Endothelial cell of umbilical vein (primary cell): ENCODE data around the gene CHRM3. TPM values are rescaled to one million over a fixed set of nuclear protein-coding genes. Genes with fewer than 3 reads are reported as not detected.

Experiments
- BruUV-seq: library from RNA; stranded (reverse); fragments of 400-500 nt; replicated peaks from 2 replicates; lab custom pipeline; 2021; lab: Mats Ljungman, UMichigan
- CTCF ChIA-PET: fragments of 300-600, 350-600 bp; sonication (Branson Sonifier 250); formaldehyde crosslinking; loops from one replicate; lab custom pipeline; 2021; ENCODE audit warnings: antibody characterized with exemption, inconsistent platforms; lab: Charles Lee
- POLR2A ChIA-PET: fragments of 300-600, 350-600 bp; sonication (Branson Sonifier 250); formaldehyde crosslinking; loops from one replicate; lab custom pipeline; 2021; ENCODE audit warnings: antibody characterized with exemption, inconsistent platforms; lab: Charles Lee
- DNase-seq: peaks from one replicate; pipeline ENCODE4 v3.0.0-alpha.2; 2011; ENCODE audit warnings: low read depth, low spot score
- FAIRE-seq: peaks from 2 replicates; lab custom pipeline; 2011; peaks lifted over from hg19 to GRCh38; lab: Jason Lieb, UNC
- H2AFZ ChIP-seq: 2 replicates; pipeline ENCODE4 v1.6.0; 2012; ENCODE audit warnings: low read depth, low read length, control low read depth, inconsistent platforms
- H3K27ac ChIP-seq: 2 replicates; pipeline ENCODE4 v1.5.1; 2011; ENCODE audit warnings: low read depth, mild to moderate bottlenecking, control low read depth, low read length, moderate library complexity; ENCODE audit not compliant: insufficient read depth
- H3K27me3 ChIP-seq, 2 experiments: 2 replicates each; pipeline versions ENCODE4 v1.6.0 to v1.6.1; 2011; ENCODE audit warnings: low read length in 2 of 2, mixed read lengths in 1 of 2; ENCODE audit not compliant: control insufficient read depth in 2 of 2, insufficient read depth in 2 of 2
- H3K36me3 ChIP-seq, 2 experiments: 2 replicates in 1 of 2; 3 replicates in 1 of 2; pipeline ENCODE4 v1.5.1; 2011; ENCODE audit warnings: low read length in 2 of 2, mild to moderate bottlenecking in 1 of 2, moderate library complexity in 1 of 2; ENCODE audit not compliant: control insufficient read depth in 2 of 2, insufficient read depth in 2 of 2; ENCODE audit errors: extremely low read depth in 1 of 2
- H3K4me1 ChIP-seq: 3 replicates; pipeline ENCODE4 v1.5.1; 2011; ENCODE audit warnings: mild to moderate bottlenecking, low read length; ENCODE audit not compliant: control insufficient read depth, insufficient read depth; ENCODE audit errors: extremely low read depth
- H3K4me2 ChIP-seq: 2 replicates; pipeline ENCODE4 v1.6.1; 2011; ENCODE audit warnings: low read length, control low read depth, mixed read lengths; ENCODE audit not compliant: insufficient read depth
- H3K4me3 ChIP-seq, 3 experiments: fragments of 200-600 bp in 1 of 3; sonication (generic), shearing (Covaris generic) in 1 of 3; replicated peaks in 1 of 3; 2 replicates each; pipeline ENCODE4 v1.5.1; 2011 to 2016; ENCODE audit warnings: control low read depth in 3 of 3, low read length in 3 of 3, mild to moderate bottlenecking in 2 of 3, inconsistent platforms in 1 of 3, low read depth in 1 of 3, moderate library complexity in 1 of 3; ENCODE audit not compliant: insufficient read depth in 1 of 3
- H3K79me2 ChIP-seq: 2 replicates; pipeline ENCODE4 v1.6.0; 2012; ENCODE audit warnings: low read length, inconsistent platforms; ENCODE audit not compliant: control insufficient read depth, insufficient read depth
- H3K9ac ChIP-seq: replicated peaks from 2 replicates; pipeline ENCODE3; 2011; ENCODE audit warnings: low read length, control low read depth; ENCODE audit not compliant: insufficient read depth; ENCODE audit errors: extremely low read depth
- H3K9me1 ChIP-seq: replicated peaks from 3 replicates; pipeline ENCODE4 v1.6.0; 2011; ENCODE audit warnings: mild to moderate bottlenecking, low read length; ENCODE audit not compliant: control insufficient read depth, insufficient read depth; ENCODE audit errors: extremely low read depth
- H3K9me3 ChIP-seq: replicated peaks from 2 replicates; pipeline ENCODE4 v1.5.1; 2012; ENCODE audit warnings: low read length, inconsistent platforms; ENCODE audit not compliant: control insufficient read depth, insufficient read depth
- H4K20me1 ChIP-seq: replicated peaks from 2 replicates; pipeline ENCODE3; 2011; ENCODE audit warnings: mild to moderate bottlenecking, low read length; ENCODE audit not compliant: control insufficient read depth, insufficient read depth; ENCODE audit errors: extremely low read depth
- EZH2 ChIP-seq: IDR thresholded peaks from 2 replicates; pipeline ENCODE4 v1.6.1; 2012; ENCODE audit warnings: borderline replicate concordance, low read depth, mild to moderate bottlenecking, moderate library complexity, low read length, inconsistent platforms; ENCODE audit not compliant: severe bottlenecking
- FOS ChIP-seq: IDR thresholded peaks from 2 replicates; pipeline ENCODE4 v1.6.1; 2011; ENCODE audit warnings: mild to moderate bottlenecking, low read length, moderate library complexity, borderline replicate concordance; ENCODE audit not compliant: insufficient read depth
- GATA2 ChIP-seq: IDR thresholded peaks from 2 replicates; pipeline ENCODE4 v1.7.0; 2011; ENCODE audit warnings: low read depth, mild to moderate bottlenecking, moderate library complexity, mixed read lengths, low read length; ENCODE audit not compliant: insufficient read length, insufficient read depth
- MYC ChIP-seq: IDR thresholded peaks from one replicate; pipeline ENCODE4 v1.6.1; 2011; ENCODE audit warnings: mild to moderate bottlenecking, low read depth, low read length
- POLR2A ChIP-seq: IDR thresholded peaks from 2 replicates; pipeline ENCODE4 v1.6.1; 2012; ENCODE audit warnings: low read depth, mild to moderate bottlenecking, control low read depth, low read length
- dilution Hi-C: fragments of 300-500 bp; cut with MboI; formaldehyde crosslinking; loops from one replicate; pipeline ENCODE4 v1.15.0; 2019; ENCODE audit warnings: low sequenced_read_pairs; ENCODE audit not compliant: extremely low pct_ligation_motif_present
- intact Hi-C: fragments of 100-400 bp; cut with micrococcal nuclease; formaldehyde crosslinking; loops from one replicate; pipeline ENCODE4 v1.10.0; 2022
- polyA plus RNA-seq, 4 experiments: library from polyadenylated mRNA; depleted of rRNA in 3 of 4; stranded (reverse) in 3 of 4; unstranded in 1 of 4; fragments of >200 nt; gene quantifications; 2 replicates each; pipeline versions ENCODE4 v1.2.1 to v1.2.3, GENCODE V29; 2011 to 2012; ENCODE audit warnings: missing spikeins in 1 of 4
- total RNA-seq: library from RNA; stranded (reverse); gene quantifications from 2 replicates; pipeline ENCODE4 v1.2.3, GENCODE V29; 2021

CHRM3 gene
- total and polyA plus RNA-seq, 2 donors (not counting 3 experiments of a cell fraction or from before 2014, with no cell fraction given): not detected

DNA sequence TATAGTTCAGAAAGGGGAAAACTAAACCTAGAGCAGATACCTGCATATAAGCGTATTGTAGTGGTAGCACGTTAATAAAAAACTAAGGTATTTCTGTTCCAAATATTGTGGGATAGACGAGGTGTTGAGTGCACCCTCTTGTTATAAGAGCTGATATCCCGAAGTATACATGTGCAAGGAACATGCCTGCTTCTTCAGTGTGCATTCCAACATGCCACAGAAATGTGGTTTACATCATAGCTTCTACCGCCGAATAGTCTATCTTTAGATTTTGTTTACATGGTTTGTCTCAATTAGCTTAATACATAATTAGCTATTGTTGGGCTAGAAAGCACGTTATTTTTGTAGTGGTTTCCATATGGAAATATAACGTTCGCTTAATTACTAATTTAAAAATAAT, 2.2 kb downstream of the CHRM3 start:
- POLR2A ChIA-PET: no interaction called here
- Histone ChIP-seq H3K9me1 (no peaks in the 10 kb centered on the region), H3K4me1 (no peaks in the 10 kb centered on the region), H3K36me3 (no peaks in the 10 kb centered on the region), H3K4me2 (no peak overlapping the region), H3K27ac (no peak overlapping the region), H3K27me3 (peaks cover 0 to 10% of the 10 kb centered on the region in 2 experiments), H3K9me3 (no peaks in the 10 kb centered on the region), H4K20me1 (no peaks in the 10 kb centered on the region), H3K4me3 (no peak overlapping the region), H3K9ac (no peak overlapping the region), H3K79me2 (no peaks in the 10 kb centered on the region), H2AFZ (no peak overlapping the region)
- dilution Hi-C loops: no loop called here
- no TSS peak for BruUV-seq
- CTCF ChIA-PET: no interaction called here
- FAIRE-seq (no peak), DNase-seq (no peak)
- no peak for TF ChIP-seq MYC
- no peak for TF ChIP-seq POLR2A
- no peak for TF ChIP-seq FOS
- no peak for TF ChIP-seq GATA2
- intact Hi-C loops: no loop called here

DNA sequence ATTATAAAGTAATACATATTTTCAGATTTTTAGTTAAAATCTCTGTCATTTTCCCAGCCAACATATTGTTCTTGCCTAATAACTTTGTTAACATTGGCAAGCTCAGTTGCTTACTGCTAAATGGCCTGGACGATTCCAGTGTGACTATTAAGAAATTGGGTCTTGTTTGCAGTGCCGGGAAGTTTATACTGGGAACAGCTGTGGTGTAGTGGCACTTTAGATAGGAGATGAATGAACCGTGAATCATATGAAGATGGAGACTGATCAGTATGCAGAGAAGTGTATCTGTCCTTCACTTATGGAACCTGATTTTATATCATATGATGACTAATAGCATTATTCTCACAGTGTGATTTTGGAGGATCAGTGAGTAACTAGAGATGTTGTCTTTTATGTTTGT, 3.3 kb downstream of the CHRM3 start:
- no peak for FAIRE-seq
- dilution Hi-C loops (no loop called here), intact Hi-C loops (no loop called here)
- CTCF ChIA-PET: no interaction called here
- TF ChIP-seq POLR2A (no peak), EZH2 (no peak)
- no peaks in the 10 kb centered on the region for H3K9me3 ChIP-seq
- POLR2A ChIA-PET: no interaction called here
- no peaks in the 10 kb centered on the region for H4K20me1 ChIP-seq
- peaks cover 0 to 10% of the 10 kb centered on the region in 2 experiments for H3K27me3 ChIP-seq
- no peaks in the 10 kb centered on the region for H3K9me1 ChIP-seq
- no peak overlapping the region for H3K9ac ChIP-seq
- H3K4me1 ChIP-seq: no peaks in the 10 kb centered on the region
- no peaks in the 10 kb centered on the region for H3K79me2 ChIP-seq
- no peak overlapping the region for H3K4me3 ChIP-seq
- BruUV-seq: no TSS peak
- no peaks in the 10 kb centered on the region for H3K36me3 ChIP-seq
- no peak for DNase-seq
- no peak overlapping the region for H2AFZ ChIP-seq
- H3K27ac ChIP-seq: no peak overlapping the region
- no peak overlapping the region for H3K4me2 ChIP-seq
